ENCODE measurements around the gene CENPN.

CENPN gene, protein sequence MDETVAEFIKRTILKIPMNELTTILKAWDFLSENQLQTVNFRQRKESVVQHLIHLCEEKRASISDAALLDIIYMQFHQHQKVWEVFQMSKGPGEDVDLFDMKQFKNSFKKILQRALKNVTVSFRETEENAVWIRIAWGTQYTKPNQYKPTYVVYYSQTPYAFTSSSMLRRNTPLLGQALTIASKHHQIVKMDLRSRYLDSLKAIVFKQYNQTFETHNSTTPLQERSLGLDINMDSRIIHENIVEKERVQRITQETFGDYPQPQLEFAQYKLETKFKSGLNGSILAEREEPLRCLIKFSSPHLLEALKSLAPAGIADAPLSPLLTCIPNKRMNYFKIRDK

DNA sequence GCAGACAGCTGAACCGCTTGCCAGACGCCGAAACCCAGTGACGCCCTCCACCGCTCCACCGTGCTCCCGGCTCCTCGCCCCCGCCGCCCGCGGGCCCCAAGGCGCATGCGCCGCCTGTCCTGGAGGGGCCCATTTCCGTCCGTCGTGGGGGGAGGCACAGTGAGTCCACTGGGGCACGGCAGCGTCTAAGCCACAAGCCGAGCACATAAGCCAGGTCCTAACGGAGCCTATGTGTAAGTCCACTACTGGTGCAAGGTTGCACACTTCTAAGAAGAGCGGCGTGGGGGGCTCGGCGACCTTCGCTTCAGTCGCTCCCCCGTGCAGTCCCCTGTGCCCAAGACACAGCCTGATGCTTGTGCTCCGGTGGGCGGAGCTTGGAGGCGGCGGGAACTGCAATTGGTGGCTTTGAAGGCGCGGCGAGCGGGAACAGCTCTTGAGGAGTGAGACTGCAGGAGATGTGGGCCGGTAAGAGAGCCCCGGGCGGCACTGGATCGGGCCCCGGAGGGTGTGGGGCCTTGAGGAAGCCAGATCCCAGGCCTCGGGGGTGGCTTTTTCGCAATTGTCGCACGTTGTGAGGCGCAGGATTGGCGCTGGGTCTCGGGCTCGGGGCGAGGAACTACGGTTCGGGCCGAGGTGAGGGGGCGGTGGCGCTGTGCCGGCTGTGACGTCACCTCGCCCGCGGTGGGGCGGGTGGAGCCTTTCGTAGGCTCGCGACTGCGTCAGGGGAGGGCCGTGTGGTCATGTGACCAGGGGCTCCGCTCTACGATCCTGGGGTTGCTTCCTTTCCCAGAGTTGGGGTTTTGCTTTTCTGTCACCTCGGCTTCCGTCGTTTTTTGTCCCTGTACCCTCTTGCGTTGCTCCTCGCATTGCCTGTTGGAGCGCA is at the start of gene CENPN, which contains the start of gene CMC2:
CENPN (plus strand) TSS at position 402 of the 883 bp plus-strand sequence. CDS start 4,726 bp downstream, outside the sequence.
CMC2 (minus strand) TSS at position 73 of the 883 bp plus-strand sequence. CDS start 9,491 bp downstream, outside the sequence.
- peak; percentile 97 for DNase-seq

DNA sequence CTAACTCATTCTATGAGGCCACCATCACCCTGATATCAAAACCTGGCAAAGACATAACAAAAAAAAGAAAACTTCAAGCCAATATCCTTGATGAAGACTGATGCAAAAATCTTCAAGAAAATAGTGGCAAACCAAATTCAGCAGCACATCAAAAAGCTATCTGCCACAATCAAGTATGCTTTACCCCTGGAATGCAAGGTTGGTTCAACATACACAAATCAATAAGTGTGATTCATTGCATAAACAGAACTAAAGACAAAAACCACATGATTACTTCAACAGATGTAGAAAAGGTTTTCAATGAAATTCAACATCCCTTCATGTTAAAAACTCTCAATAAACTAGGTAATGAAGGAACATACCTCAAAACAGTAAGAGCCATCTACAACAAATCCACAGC is 48.7 kb upstream of the CENPN start:
- DNase-seq: peak; percentile 25

DNA sequence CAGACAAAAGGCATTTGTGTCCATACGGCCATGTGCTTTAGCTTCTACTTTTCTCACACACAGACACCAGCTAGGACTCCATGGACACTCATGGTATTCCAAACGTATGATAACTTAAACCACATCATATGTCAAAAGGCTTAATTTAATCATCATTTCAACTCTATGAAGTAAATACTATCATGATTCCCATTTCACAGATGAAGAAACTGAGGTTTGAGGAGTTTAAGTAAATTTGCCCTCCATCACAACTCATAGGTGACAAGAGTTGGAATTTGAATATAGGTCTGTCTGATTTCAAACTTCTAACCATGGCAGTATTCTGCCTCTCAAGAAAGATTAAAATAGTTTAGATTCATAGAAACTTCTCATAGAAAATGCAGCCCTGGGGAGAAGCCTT is 44.1 kb upstream of the CENPN start:
- DNase-seq: no peak

DNA sequence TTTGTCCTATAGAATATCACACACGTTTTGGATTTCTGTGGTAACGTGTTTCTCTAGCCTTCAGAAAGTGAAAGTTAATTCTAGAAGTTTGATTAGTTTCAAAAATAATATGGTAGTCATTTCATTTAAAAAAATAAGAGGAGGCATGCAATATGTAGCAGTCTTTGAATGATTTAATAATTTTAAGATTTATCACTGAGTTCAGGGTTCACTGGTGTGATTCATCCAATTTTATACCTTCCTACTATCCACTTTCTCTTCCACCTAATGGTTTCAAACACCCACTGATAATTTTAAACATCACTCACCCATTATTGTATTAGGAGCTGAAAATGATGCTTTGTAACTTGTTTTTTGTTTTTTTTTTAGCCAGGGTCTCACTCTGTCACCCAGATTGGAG is 42.7 kb upstream of the CENPN start:
- no peak for DNase-seq

DNA sequence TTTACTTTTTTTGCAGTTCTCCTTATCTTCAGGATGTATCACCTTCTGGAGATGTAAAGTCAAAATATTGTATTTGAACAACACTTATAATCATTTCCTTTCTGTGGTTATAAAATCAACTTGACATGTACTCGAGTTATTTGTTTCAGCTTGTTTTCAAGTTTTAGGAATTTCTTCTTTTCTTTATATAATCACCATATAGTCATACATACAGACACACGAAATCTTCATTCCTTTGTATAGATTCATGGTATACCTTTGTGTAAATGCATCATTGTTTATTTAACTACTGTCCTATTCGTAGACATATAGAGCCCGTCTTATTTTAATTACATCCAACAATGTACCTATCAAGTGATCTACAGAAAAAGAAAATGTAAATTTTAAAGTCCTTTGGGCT is 40.4 kb upstream of the CENPN start:
- no peak for DNase-seq

DNA sequence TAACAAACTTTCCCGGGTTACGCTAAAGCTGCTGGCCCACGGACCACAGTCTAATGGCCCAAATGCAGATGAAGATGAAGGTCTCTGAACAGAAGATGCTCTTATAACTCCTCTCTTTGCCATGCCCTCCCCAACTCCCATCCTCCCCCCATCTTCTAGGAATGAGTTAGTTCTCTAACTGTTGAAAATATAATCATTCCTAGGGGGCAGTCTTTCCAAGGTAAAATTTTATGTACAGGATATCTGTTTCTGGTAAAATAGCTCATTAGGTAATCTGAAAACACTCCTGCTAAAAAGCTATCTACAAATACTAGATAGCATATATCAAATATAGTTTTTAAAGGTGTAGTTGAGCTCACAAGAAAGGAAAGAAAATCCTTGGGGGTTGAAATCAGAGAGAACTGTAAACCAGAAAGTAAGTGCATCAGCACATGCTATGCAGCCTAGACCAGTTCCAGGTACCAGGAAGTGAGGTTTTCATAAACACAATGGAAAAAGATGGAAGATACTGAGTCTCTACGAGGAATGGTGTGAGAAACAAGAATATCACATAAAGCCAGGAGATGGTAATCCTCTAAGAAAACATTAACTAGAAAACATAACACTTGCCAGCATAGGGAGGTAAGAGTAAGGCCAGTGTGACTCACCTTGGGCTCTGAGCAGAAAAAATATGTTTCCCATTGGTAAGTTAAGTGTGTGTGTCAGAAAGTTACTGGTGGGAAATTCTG is 38.5 kb upstream of the CENPN start:
- peak; percentile 53 for DNase-seq

DNA sequence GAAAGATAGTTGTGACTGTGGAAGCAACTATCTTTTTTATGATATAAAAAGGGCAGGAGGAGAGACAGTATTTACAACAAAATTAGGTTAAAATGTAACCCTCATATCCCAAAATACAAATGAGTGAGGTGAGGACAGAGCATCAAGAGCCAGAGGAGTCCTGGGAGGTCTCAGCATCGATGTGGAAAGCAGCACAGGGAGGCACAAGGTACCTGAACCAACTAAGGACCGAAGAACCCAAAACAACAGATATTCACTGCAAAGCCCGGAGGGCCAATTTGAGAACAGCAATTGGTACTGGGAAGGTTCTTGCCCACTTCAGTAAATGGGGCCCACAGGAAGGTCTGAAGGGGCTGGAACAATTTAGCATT is 37.9 kb upstream of the CENPN start:
- DNase-seq: no peak

DNA sequence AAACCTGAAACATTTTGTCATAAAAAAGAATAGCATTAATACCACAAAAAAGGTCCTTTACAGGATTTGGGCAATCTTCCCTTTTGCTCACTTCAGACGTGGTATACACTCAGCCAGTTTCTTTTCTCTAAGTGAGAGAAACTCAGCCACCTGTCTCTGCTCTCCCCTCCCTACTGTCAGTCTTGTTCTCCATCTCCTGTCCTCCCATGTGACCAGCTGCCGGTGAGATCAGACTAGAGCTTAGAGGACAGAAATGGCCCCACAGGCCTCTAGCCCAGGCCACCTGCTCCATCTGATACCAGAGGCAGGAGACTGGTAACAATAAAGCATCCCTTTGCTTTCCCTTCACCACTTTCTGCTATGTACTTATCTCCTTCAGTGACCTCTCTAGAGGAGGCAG is 35.2 kb upstream of the CENPN start:
- peak; percentile 86 for DNase-seq

DNA sequence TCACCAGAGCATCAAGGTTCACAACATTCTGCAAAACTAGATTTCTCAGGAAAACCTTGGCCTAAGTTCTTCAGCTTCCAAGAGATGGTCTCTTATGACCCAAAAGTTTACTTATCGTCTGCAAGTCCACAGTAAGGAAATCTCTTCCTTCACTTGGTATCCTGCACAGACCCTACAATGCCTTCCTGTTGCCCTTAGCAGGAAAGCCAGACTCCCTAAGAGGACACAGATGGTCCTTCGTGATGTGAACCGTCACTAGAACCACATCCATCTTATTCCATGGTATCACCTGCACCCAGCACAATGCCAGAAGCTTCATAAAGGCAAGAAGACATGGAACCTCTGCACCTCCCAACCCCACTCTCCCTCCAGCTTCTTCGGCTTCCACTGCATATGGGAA is 34.4 kb upstream of the CENPN start:
- DNase-seq: no peak

DNA sequence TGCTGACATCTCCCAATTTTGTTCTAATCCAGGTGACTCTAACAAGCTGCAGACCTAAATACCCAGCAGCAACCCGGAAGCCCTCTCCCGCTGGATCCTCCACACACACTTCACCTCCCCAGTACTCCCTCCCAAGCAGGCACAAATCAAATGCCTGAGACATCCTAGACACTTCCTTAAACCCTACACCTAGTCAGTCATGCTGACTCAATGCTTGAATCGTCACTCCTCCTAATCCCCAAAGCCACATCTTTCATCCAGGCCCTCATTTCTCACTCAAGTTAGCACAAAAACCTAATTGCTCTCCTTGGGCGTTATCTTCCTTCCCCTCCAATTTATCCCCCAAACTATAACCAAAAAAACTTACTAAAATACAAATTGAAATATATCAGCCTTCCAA is 33.0 kb upstream of the CENPN start:
- no peak for DNase-seq

DNA sequence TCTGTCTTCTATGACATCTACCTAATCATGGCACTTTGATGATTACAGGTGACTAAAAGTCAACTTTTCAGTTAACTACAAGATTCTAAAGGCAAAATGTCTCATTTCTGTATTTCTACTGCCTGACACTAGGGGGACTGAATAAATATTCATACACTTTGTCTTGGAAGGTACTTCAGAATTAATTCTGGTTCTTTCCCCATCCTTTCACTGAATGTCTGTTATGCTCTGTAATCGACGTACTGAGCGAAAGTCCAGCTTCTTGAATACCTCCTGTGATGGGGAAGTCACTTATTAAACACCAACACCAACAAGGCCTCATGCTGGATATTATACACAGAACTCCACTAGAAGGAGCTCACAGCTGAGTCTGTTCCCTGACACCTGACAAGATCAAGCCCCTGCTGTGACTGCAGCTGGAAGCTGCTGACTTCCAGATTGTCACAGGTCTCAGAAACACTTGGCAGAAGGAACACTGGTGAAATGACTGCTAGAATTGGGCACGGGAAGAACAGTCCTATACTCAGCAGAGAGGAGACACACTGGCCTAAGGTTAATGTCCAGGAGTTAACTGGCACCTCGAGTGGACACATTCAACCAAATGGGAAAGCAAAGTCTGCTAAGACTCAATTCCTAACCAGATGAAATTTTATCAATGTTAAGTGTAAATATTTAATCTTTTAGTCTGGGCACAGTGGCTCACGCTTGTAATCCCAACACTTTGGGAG is 32.2 kb upstream of the CENPN start:
- peak; percentile 6 for DNase-seq

DNA sequence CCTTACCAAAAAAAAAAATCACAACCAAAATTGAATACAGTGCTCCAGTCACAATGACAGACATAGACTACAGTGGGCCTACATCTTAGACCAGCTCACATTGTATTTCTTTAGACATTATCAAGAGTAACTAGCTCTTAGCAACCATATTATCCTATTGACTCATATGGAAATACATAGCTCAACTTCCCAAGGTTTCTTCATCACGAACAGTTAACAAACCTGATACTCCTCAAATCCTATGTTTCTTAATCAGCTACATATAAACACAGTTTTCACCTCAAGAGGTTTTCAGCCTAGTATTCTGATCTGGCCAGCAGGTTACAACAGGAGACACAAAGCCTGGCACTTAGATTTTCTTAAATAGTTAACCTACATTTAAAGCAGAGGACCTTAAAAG is 30.1 kb upstream of the CENPN start:
- no peak for DNase-seq

DNA sequence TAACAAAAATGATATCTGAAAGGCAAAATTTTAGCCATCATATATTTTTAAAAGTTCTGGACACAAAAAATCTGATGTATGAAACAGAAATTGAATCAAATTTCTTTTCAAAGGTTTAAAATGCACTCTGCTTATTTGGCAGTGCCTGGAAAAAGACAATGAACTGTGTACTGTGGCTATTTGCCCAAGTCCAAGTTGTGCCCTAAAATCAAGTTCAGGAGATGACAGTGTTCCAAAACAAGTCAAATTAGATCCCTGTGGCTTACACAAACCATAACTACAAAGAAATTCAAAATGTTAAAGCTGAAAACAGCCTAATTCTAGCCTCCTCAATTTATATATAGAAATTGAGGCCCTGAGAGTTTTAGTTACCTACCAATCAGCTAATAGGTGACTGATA is 25.9 kb upstream of the CENPN start:
- DNase-seq: no peak

DNA sequence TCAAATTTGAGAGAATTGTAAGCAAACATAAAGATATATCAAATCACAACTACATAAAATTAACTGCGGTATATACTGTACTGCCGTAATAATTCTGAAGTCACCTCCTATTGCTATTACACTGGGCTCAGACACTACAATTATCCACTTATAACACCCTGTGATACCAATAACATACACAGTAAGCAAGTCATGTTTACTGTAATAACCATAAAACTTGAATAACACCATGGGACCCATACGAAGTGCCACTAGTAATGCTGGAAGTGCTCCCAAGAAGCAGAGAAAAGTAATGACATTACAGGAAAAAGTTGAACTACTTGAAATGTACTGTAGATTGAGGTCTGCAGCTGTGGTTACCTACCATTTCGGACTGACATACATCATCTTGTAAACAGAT is 24.4 kb upstream of the CENPN start:
- no peak for DNase-seq

DNA sequence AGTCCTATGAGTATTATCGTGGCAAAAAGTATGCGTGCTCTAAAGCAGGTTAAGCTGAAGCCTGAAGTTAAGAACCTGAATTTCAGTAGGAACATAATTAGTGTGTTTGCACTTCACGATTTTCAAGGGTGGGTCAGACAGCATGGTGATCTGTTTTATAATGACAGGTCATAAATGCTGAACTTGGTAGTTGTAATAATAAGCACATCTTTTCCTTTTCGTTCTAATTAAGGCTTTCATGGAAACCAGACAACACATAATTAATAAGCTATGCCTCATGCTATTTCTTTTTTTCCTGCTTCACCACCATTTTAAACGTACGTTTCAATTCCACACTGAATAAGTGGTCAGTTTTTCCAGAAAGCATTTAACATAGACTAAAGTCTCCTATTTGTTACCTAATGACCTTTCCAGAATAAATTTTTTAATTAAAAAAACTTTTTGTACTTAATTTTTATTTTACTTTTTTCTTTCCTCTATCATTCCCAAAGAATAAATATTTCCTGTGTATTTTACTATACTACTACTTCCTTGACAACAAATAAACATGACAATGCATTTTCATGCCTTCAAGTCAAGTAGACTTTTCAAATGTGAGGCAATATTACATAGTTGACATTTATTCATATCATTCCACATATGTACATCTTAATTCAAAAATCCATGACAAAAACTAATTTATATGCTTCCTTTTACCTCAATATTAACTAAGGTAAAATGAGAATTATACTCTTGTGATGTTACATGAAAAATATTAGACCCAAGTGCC is 22.7 kb upstream of the CENPN start:
- no peak for DNase-seq

DNA sequence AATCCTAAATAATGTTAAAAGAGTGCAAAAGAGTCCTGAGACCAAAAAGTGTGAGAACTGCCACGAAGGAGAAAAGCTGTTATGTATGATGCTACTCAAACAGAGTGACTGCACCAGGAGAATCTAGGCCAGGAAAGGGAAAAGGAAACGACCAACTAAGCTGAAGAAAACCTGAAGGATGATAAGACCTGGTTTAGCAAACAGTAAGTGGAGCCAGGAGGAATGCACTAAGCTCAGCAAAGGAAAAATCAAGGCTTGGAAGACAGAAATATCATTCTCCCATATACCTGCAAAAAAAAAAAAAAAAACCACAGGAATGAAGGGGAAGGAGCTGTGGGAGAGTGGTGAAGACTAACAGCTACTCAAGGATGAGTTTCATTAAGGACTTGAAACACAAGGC is 21.4 kb upstream of the CENPN start:
- no peak for DNase-seq

DNA sequence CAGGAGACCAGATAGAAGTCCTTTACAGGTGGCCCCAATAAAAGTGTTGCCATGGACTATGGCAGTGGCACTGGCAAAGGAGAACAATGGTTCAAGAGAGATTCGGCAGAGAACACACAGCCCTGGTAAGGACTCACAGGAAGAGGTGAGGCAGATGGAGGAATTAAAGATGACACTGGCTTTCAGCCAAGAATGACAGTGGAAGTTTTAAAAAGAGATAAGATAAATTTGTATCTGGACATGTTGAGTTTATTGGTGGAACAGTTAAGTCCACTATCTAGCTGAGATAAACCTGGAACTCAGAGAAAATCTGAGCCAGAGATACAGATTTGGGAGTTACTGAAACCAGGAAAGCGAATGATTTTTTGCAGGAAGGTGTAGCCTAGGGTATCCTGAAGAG is 20.5 kb upstream of the CENPN start:
- no peak for DNase-seq

DNA sequence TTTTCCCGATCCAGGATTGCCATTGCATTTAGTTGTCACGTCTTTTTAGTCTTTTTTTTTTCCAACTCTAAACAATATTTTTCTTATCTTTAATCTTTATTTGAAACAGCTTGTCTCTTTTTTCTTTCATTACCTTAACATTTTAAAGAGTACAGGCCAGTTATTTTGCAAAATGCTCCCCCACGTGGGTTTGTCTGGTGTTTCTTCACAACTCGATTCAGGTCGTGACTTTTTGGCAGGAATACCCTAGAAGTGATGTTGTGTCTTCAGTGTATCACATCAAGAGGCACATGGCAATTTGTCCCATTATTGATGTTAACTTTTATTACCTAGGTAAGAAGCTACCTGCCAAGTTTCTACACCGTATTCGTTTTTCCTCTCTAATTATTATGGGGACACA is 18.3 kb upstream of the CENPN start:
- no peak for DNase-seq

DNA sequence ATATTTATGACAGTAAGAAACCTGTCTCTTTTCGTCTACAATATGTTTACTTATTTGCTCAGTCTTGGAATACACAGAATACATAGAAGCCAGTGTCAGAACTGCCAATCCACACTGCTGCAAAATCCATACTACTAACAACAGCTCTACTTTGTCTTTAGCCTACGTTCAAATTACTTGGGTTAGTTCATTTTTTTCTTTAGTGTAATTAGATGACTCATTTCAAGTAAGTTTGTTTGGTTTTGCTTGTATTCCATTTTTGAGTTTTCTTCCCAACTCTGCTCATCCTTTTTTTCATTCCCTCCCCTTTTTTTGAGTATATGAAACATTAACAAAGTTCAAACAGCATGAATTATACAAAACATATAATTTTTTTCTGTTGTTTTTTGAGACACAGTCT is 17.2 kb upstream of the CENPN start:
- DNase-seq: no peak

DNA sequence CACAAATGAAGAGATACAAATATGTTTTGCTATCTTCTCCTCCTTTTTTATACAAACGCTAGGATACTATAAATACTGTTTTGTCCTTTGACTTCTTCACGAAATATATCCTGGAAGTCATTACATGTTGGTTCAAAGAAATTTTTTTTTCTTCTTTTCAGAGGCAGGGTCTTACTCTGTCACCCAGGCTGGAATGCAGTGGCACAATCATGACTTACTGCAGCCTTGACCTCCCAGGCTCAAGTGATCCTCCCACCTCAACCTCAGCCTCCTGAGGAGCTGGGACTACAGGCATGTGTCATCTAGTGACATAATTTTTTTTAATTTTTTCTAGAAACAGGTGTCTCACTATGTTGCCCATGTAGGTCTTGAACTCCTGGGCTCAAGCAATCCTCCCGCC is 16.4 kb upstream of the CENPN start:
- no peak for DNase-seq

DNA sequence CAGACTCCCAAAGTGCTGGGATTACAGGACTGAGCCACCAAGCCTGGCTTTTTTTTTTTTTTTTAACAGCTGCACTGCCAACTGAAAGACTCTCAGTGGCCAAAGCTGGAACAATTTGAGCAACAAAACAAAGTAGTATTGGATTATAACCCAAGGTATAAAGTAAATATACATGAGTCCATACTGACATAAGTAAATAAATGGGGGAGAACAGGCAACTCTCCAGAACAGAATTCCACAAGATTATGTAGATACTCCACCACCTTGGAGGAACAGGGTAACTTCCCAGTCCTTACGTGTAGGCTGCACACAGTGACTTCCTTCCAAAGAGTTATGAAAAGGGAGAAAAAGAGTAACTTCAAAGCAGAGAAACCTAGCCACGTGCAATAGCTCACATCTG is 16.0 kb upstream of the CENPN start:
- DNase-seq: no peak

DNA sequence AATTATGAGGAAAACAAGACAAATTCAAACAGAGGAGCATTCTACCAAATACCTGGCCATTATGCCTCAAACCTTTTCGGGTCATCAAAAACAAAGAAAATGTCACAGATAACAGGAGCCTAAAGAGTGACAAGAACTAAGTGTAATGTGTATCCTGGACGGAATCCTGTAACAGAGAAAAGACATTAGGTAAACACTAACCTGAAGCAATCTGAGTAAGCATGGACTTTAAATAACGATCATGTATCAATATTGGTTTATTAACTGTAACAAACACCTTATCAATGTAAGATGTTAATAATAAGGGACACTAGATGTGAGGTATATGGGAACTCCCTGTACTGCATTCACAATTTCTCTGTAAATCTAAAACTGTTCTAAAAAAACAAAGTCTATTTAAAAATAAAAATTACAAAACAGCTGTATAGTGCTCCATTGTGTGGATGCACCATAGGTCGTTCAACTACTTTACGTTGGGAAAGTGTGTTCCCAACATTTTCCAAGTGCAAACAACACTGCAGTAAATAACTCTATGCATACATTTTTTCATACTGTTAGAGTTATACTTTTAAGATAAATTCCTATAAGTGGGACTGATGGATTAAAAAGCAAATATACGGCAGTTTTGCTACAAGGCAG is 15.1 kb upstream of the CENPN start:
- no peak for DNase-seq
